Fibroblast of lung (primary cell): ENCODE data around the gene EIF1B.

Experiments
- EZH2 ChIP-seq: IDR thresholded peaks from 2 replicates; pipeline ENCODE4 v1.5.1; 2012; ENCODE audit warnings: low read length, control low read depth, mild to moderate bottlenecking; ENCODE audit errors: missing control alignments
- TF ChIP-seq, protein P1 (sequence below), 2 donors: IDR thresholded peaks in 1 of 2; conservative IDR thresholded peaks in 1 of 2; 1 replicate in 1 of 2; 2 replicates in 1 of 2; pipeline ENCODE4 v1.5.1; 2011 to 2012; ENCODE audit warnings: low read length in 2 of 2, control low read depth in 1 of 2, inconsistent platforms in 1 of 2, low read depth in 1 of 2, mild to moderate bottlenecking in 1 of 2

DNA sequence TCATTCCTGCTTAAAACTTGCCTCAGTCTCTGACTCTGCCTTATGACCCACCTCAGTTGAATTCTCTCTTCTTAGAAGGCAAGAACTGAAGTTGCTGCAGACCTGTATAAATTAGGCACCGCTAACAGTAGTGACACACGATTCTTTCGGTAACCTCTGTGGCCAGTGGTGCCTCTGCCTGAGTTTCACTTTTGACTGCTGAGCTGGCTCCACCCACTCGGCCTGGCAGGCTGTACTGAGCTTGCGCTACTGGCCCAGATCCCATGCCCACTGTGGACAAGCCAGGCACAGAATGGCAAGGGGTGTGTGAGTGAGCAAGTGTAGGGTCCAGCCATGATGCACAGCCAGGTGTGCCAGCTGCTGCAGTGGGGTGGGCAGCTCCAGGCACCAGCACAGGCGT, 19.1 kb upstream of the EIF1B start:
- TF ChIP-seq, protein P1, sequence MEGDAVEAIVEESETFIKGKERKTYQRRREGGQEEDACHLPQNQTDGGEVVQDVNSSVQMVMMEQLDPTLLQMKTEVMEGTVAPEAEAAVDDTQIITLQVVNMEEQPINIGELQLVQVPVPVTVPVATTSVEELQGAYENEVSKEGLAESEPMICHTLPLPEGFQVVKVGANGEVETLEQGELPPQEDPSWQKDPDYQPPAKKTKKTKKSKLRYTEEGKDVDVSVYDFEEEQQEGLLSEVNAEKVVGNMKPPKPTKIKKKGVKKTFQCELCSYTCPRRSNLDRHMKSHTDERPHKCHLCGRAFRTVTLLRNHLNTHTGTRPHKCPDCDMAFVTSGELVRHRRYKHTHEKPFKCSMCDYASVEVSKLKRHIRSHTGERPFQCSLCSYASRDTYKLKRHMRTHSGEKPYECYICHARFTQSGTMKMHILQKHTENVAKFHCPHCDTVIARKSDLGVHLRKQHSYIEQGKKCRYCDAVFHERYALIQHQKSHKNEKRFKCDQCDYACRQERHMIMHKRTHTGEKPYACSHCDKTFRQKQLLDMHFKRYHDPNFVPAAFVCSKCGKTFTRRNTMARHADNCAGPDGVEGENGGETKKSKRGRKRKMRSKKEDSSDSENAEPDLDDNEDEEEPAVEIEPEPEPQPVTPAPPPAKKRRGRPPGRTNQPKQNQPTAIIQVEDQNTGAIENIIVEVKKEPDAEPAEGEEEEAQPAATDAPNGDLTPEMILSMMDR (conservative IDR thresholded peaks at IDR 0.05 in 1 of 2, IDR thresholded peaks at IDR 0.05 in 1 of 2; ENCODE audit: low read depth in 1 of 2, low read length in 2 of 2): no peak
- no peak for TF ChIP-seq EZH2
